Effector memory CD8-positive, alpha-beta T cell (primary cell): Measurements from ENCODE around the gene SULT4A1.
"Not testable (repeated sequence)": the region's sequence is repeated elsewhere in the genome, so short reads cannot be mapped to it uniquely, and the experiment has no call there.

Experiments
- ATAC-seq: fragments of 150-1000 bp; cut with Tn5 transposase; replicated peaks from 2 replicates; pipeline ENCODE4 v1.10.0; 2021; ENCODE audit warnings: mild to moderate bottlenecking, moderate library complexity
- DNase-seq, 3 experiments: peaks; one replicate each; pipeline ENCODE4 v3.0.0; 2021
- H3K27ac Mint-ChIP-seq, 2 donors: one replicate each; pipeline ENCODE4 v1.8.0; 2022; ENCODE audit warnings: mild to moderate bottlenecking in 2 of 2, mixed read lengths in 2 of 2, moderate library complexity in 2 of 2
- H3K27me3 Mint-ChIP-seq, 2 donors: one replicate each; pipeline ENCODE4 v1.8.0; 2022; ENCODE audit warnings: mixed read lengths in 2 of 2
- H3K36me3 Mint-ChIP-seq: one replicate; pipeline ENCODE4 v1.8.0; 2022; ENCODE audit warnings: mild to moderate bottlenecking, moderate library complexity, mixed read lengths; ENCODE audit not compliant: insufficient read depth
- H3K4me1 Mint-ChIP-seq, 2 donors: one replicate each; pipeline ENCODE4 v1.8.0; 2022; ENCODE audit warnings: low read depth in 2 of 2, mixed read lengths in 2 of 2
- H3K4me3 Mint-ChIP-seq, 2 donors: one replicate each; pipeline ENCODE4 v1.8.0; 2022; ENCODE audit warnings: mild to moderate bottlenecking in 2 of 2, mixed read lengths in 2 of 2, moderate library complexity in 2 of 2
- H3K9me3 Mint-ChIP-seq, 2 donors: one replicate each; pipeline ENCODE4 v1.8.0; 2022; ENCODE audit warnings: mixed read lengths in 2 of 2
- total RNA-seq, 9 experiments: gene quantifications; one replicate each; lab custom pipeline; 2026; lab: John Stamatoyannopoulos, UW

SULT4A1 gene, protein sequence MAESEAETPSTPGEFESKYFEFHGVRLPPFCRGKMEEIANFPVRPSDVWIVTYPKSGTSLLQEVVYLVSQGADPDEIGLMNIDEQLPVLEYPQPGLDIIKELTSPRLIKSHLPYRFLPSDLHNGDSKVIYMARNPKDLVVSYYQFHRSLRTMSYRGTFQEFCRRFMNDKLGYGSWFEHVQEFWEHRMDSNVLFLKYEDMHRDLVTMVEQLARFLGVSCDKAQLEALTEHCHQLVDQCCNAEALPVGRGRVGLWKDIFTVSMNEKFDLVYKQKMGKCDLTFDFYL
- total RNA-seq: 0 to 0.06 (median 0) reads per million in 9 experiments

DNA sequence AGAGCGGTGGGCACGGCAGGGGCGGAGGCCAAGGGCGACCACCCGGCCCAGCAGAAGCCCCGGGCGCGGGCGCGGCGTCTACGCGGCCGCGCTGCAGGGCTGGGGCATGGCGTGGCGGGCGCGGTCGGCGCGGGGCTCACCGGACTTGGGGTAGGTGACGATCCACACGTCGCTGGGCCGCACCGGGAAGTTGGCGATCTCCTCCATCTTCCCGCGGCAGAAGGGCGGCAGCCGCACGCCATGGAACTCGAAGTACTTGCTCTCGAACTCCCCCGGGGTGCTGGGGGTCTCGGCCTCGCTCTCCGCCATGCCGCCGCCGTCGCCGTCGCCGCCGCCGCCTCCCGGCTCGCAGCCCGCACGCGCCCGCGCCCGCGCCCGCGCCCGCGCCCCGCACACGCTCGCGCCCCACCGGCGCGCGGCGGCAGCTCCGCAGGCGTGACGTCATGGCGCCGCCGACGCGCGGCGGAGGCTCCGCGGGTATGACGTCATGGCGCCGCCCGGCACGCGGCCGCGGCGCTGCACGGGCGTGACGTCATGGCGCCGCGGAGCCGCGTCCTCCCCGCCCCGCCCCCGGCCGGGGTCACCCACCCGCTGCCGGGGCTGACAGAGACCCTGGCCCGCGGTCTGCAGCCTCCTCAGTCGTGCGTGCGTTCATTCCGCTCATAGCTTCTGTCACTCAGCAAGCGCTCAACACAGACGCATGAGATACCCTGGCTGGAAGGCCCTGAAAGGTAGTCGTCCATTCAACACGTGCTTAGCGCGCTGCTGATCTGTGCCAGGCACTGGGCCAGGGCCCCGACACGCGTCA is at the start of gene SULT4A1:
Gene SULT4A1, minus strand, starts transcription at position 440 of the 808 bp plus-strand sequence. Its CDS starts 131 bp downstream, at position 309.
- no peak within 1 kb of the TSS for H3K27ac Mint-ChIP-seq
- peaks cover under 1 to 2% of the 10 kb centered on the region in 2 donors for H3K9me3 Mint-ChIP-seq
- H3K27me3 Mint-ChIP-seq: peaks cover 73 to 87% of the 10 kb centered on the region in 2 donors
- H3K36me3 Mint-ChIP-seq: no peaks in the 10 kb centered on the region
- H3K4me1 Mint-ChIP-seq: peaks cover 0 to 4% of the 10 kb centered on the region in 2 donors
- peak within 1 kb of the TSS in 1 of 2 donors; percentile 70 for H3K4me3 Mint-ChIP-seq
- ATAC-seq: no peak
- no peak for DNase-seq

DNA sequence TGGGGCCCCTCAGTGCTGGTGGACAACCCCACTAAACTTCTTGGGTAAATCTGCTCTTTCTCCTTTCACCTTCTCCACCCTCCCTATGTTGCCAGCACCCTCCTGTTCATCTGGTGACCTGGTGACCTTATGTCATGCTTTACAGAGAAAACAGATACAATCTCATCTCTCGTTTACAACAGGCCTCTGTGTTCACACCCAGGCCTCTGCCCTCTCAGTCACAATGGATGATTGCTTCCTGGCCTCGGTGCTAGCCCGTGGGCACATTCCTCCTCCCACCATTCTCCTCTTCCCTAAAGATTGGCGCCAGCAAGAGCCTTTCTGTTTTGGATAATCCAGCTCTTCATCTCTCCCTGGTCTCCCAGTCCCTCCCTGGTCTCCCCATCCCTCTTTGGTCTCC is 49.0 kb upstream of the SULT4A1 start:
- Mint-ChIP-seq H3K36me3 (no peaks in the 10 kb centered on the region), H3K27ac (no peak overlapping the region), H3K27me3 (peaks cover 34 to 57% of the 10 kb centered on the region in 2 donors), H3K4me3 (no peak overlapping the region), H3K9me3 (no peaks in the 10 kb centered on the region), H3K4me1 (no peaks in the 10 kb centered on the region)
- ATAC-seq (no peak), DNase-seq (no peak)

DNA sequence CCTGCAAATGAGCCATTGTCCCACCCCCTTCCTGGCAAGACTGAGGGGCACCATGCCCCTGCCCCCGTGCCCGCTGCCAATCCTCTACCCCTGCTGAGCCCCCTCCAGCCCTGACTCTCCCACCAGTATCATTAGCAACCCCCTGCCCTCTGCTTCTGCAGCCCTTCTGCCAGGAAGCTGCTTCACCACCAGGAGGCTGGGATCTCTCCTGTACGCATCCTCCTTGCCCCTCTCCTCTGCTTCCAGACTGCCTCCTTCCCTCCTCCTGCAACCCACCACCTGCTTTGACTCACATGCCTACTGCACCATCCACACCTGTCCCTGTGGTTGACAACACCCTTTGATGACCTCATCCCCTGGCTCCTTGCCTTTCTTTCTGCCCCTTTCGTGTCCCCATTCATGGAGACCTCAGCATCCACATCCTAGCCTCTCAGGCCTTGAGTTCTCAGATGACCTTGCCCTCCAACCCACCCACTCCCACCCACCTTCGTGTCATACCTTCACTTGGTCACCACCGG is 47.9 kb upstream of the SULT4A1 start:
- Mint-ChIP-seq H3K4me3 (no peak overlapping the region), H3K27ac (no peak overlapping the region), H3K27me3 (peaks cover 37 to 66% of the 10 kb centered on the region in 2 donors), H3K4me1 (no peaks in the 10 kb centered on the region), H3K36me3 (no peaks in the 10 kb centered on the region), H3K9me3 (no peaks in the 10 kb centered on the region)
- no peak for DNase-seq
- no peak for ATAC-seq

DNA sequence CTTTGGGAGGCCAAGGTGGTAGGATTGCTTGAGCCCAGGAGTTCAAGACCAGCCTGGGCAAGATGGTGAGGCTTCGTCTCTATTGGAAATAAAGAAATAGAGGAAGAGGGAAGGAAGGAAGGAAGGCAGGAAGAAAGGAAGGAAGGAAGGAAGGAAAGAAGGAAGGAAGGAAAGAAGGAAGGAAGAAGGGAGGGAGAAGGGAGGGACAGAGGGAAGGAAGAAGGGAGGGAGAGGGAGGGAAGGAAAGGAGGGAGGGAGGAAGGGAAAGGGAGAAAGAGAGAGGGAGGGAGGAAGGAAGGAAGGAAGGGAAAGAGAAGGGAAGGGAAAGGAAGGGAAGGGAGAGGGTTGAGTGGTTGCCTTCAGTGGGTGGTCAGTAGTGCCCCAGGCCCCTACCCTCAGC is 47.4 kb upstream of the SULT4A1 start:
- H3K9me3 Mint-ChIP-seq: no peaks in the 10 kb centered on the region
- no peak overlapping the region for H3K4me3 Mint-ChIP-seq
- no peak for DNase-seq
- ATAC-seq: no peak
- peaks cover 37 to 67% of the 10 kb centered on the region in 2 donors for H3K27me3 Mint-ChIP-seq
- no peaks in the 10 kb centered on the region for H3K36me3 Mint-ChIP-seq
- no peaks in the 10 kb centered on the region for H3K4me1 Mint-ChIP-seq
- no peak overlapping the region for H3K27ac Mint-ChIP-seq

DNA sequence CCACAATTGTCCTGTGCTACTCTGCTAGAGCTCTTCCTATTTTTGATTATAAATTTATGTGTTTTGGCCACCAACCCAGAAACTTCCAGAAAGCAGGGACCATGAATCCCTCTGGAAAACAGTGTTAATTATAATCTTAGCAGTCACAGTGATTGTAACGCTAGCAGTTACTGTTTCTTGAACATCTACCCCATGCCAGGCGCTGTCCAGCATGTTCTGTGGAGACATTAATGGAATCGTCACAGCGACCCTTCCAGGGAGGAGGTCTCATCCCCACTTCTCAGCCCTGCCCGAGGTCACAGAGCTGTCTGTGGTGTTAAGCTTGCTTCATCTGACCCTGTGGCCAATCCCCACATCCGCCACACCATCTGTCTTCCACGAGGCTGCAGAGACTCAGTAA is 43.4 kb upstream of the SULT4A1 start:
- Mint-ChIP-seq H3K27ac (no peak overlapping the region), H3K4me1 (no peaks in the 10 kb centered on the region), H3K4me3 (no peak overlapping the region), H3K27me3 (peaks cover 38 to 76% of the 10 kb centered on the region in 2 donors), H3K36me3 (peaks cover 3% of the 10 kb centered on the region), H3K9me3 (no peaks in the 10 kb centered on the region)
- DNase-seq (no peak), ATAC-seq (no peak)

DNA sequence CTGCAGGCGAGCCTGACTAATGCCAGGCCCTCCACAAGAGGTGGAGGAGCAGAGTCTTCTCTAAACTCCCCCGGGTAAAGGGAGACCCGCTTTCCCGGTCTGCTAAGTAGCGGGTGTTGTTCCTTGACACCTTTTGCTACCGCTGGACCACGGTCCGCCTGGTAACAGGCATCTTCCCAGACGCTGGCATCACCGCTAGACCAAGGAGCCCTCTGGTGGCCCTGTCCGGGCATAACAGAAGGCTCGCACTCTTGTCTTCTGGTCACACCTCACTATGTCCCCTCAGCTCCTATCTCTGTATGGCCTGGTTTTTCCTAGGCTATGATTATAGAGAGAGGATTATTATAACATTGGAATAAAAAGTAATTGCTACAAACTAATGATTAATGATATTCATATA is 42.1 kb upstream of the SULT4A1 start:
- not testable (repeated sequence) for H3K4me1 Mint-ChIP-seq, H3K4me3 Mint-ChIP-seq, H3K36me3 Mint-ChIP-seq, ATAC-seq, H3K27ac Mint-ChIP-seq, H3K9me3 Mint-ChIP-seq
- H3K27me3 Mint-ChIP-seq: peaks cover 38 to 76% of the 10 kb centered on the region in 2 donors
- DNase-seq: peak in 2 of 3 experiments; percentile 9 to 26

DNA sequence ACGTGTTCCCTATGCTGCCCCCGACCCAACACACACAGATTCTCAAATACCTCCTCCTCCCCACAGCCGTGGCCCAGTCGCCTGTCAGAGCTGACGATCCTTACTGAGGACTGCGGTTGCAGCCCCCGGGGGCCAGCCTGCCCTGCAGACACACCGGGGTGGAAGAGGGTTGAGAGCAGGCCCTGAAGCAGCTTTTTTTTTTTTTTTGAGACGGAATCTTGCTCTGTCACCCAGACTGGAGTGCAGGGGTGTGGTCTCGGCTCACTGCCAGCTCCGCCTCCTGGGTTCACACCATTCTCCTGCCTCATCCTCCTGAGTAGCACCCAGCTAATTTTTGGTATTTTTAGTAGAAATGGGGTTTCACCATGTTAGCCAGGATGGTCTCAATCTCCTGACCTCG is 40.7 kb upstream of the SULT4A1 start:
- not testable (repeated sequence) for H3K4me1 Mint-ChIP-seq, ATAC-seq, H3K36me3 Mint-ChIP-seq, DNase-seq, H3K9me3 Mint-ChIP-seq, H3K4me3 Mint-ChIP-seq, H3K27ac Mint-ChIP-seq
- peaks cover 38 to 76% of the 10 kb centered on the region in 2 donors for H3K27me3 Mint-ChIP-seq

DNA sequence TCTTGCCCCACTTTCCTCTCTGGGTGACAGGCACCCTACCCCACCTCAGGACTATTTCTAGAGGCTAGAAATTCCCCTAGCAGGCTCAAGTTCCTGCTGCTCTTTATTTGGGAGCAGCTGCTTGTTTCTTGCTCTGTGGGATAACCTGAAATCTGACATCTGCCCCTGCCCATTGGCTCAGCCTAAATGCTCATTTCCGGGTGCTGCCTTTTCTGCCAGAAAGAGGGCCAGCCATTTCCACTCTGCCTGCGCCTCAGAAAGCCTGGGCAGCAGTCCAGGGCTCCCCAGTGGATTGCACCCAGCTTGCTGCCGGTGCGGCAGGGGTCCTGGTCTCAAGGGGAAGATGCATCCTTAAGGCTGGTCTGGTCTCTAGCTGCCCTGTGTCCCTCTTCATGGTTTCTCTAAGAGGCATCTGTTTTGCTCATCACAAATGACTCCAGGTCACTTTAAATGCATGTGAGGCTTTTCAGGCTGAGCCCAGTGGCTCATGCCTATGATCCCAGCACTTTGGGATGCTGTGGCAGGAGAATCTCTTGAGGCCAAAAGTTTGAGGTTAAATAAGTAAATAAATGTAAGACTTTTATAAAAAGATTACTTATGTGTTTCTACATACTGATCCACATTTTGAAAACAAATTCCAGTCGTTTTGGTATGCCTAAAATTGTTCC is 39.8 kb upstream of the SULT4A1 start:
- H3K27me3 Mint-ChIP-seq: peaks cover 39 to 74% of the 10 kb centered on the region in 2 donors
- no peak overlapping the region for H3K27ac Mint-ChIP-seq
- no peaks in the 10 kb centered on the region for H3K4me1 Mint-ChIP-seq
- H3K4me3 Mint-ChIP-seq: no peak overlapping the region
- no peak for ATAC-seq
- no peak for DNase-seq
- no peaks in the 10 kb centered on the region for H3K9me3 Mint-ChIP-seq
- peaks cover 4% of the 10 kb centered on the region for H3K36me3 Mint-ChIP-seq

DNA sequence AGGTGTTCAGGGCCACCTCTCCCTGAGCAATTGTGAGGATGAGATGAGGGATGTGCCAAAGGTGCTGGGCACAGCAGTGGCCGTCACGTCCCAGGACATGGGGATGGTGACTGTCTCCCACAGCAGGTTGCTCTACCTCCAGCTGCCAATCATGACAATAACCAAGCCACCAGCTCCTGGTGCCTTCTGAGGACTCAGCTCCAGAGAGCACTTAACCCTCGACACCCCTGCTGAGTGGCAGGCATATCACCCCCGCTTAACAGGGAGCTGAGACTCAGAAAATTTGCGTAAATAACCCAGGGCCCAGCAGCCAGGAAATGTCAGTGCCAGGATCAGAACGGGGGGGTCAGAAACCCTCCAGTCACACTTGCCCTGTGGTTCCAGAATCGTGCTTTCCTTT is 37.9 kb upstream of the SULT4A1 start:
- H3K27ac Mint-ChIP-seq: no peak overlapping the region
- no peak overlapping the region for H3K4me3 Mint-ChIP-seq
- peaks cover 42 to 78% of the 10 kb centered on the region in 2 donors for H3K27me3 Mint-ChIP-seq
- no peaks in the 10 kb centered on the region for H3K4me1 Mint-ChIP-seq
- H3K36me3 Mint-ChIP-seq: peaks cover 4% of the 10 kb centered on the region
- no peaks in the 10 kb centered on the region for H3K9me3 Mint-ChIP-seq
- DNase-seq: no peak
- no peak for ATAC-seq

DNA sequence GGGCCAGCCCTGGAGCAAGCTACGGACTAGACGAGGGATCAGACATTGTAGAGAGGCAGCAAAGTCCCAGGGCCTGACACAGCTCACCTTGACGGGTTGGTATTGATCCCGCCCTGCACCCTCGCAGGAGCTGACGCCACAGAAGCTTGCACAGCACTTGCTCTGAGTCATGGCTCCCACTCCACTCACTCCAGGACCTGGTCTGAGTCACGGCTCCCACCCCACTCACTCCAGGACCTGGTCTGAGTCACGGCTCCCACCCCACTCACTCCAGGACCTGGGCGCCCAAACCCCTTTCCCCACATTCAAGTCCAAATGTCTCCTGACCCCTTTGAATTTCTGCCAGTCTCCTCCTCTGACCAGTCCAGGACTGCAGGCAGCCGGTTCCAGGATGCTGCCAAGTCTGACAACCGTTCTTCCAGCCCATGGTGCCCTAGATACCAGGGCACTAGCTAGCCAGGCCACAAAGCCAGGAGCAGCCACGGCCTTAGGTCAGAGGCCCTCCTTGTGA is 35.5 kb upstream of the SULT4A1 start:
- no peak for ATAC-seq
- H3K4me3 Mint-ChIP-seq: no peak overlapping the region

DNA sequence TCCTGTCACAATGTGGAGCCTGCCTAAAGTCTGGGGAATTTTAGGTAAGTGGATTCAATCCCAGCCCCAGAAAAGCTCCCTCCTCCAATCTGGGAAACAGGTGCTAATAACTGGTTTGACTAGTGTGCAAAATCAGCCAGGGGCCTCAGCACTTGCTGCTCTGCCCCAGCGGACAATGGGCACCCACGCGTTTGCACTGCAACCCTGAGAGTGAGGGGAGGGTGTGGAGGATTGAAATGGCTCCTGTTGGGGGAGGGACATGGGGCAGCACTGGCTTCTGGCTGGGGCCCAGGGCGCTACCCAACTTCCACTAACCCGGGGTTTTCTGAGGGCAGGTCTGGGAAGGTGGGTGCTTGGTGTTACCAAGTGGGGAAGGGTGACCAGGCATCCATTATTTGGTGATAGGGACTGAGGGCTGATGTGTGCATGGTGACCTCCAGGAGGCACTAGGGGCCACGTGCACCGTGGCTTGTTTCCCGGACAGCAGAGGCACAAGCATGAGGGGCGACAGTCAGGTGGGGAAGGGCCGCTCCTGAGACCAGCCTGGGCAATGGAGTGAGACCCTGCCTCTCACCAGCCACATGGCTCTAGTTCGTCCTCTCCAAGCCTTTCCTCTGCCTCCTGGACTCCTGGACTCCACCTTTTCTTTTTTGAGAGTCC is 33.8 kb upstream of the SULT4A1 start:
- Mint-ChIP-seq H3K4me1 (no peaks in the 10 kb centered on the region), H3K27ac (no peak overlapping the region), H3K27me3 (peaks cover 23 to 78% of the 10 kb centered on the region in 2 donors), H3K9me3 (no peaks in the 10 kb centered on the region), H3K36me3 (peaks cover 6% of the 10 kb centered on the region), H3K4me3 (no peak overlapping the region)
- no peak for DNase-seq
- ATAC-seq: no peak

More for the DNA sequence above, 35.5 kb upstream of the SULT4A1 start:
- Mint-ChIP-seq H3K27me3 (peaks cover 38 to 78% of the 10 kb centered on the region in 2 donors), H3K36me3 (peaks cover 6% of the 10 kb centered on the region), H3K9me3 (no peaks in the 10 kb centered on the region), H3K27ac (no peak overlapping the region), H3K4me1 (no peaks in the 10 kb centered on the region)
- no peak for DNase-seq

DNA sequence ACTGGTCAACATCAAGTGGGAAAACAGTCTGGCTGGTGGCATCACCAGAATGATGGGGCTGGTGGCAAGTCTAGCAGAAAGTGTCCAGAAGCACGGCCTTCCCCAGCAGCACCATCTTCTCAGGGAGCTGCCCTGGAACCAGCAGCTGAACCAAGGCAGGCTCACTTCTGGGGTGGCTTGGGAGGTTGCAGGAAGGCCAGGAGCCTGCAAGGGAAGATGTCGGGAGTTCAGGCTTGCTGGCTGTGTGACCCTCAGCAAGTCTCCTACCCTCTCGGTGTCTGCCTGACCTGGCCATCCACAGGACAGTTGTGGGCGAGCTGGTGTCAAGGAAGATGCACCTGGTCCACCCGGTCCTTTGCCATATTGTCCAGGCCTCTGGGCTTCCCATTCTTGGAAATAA is 31.8 kb upstream of the SULT4A1 start:
- Mint-ChIP-seq H3K4me3 (no peak overlapping the region), H3K9me3 (no peaks in the 10 kb centered on the region), H3K27ac (no peak overlapping the region), H3K27me3 (peaks cover 38 to 77% of the 10 kb centered on the region in 2 donors), H3K36me3 (peaks cover 2% of the 10 kb centered on the region), H3K4me1 (no peaks in the 10 kb centered on the region)
- ATAC-seq (no peak), DNase-seq (no peak)

DNA sequence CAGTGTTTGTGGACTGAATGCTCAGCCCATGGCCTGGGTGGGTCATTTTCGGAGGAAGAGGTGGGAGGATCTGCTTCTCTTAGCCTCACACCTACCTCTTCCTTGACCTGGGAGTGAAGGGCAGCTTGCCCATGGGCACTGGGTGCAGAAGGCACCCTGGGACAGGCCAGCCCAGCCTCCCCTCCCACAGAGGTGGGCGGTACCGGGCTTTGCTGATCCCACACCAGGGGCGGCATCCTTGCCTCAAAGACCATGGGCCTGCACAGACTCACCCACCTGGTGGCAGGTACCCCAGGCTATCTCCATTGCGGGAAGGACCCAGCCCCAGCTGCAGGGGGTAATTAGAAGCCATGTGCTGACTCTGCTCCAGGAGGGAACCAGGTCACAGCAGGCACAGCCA is 31.0 kb upstream of the SULT4A1 start:
- H3K4me3 Mint-ChIP-seq: no peak overlapping the region
- DNase-seq: no peak
- H3K36me3 Mint-ChIP-seq: peaks cover 2% of the 10 kb centered on the region
- H3K27me3 Mint-ChIP-seq: peaks cover 46 to 79% of the 10 kb centered on the region in 2 donors
- no peak for ATAC-seq
- H3K27ac Mint-ChIP-seq: no peak overlapping the region
- H3K9me3 Mint-ChIP-seq: no peaks in the 10 kb centered on the region
- no peaks in the 10 kb centered on the region for H3K4me1 Mint-ChIP-seq
